GM21717 (cell line): ENCODE measurements around the gene USB1.
"Not testable (repeated sequence)": the region's sequence is repeated elsewhere in the genome, so short reads cannot be mapped to it uniquely, and the experiment has no call there.

Source experiments
- ATAC-seq: cut with Tn5 transposase; IDR thresholded peaks from one replicate; pipeline ENCODE4 v1.9.1; 2021; ENCODE audit warnings: mild to moderate bottlenecking, moderate library complexity; ENCODE audit not compliant: unreplicated experiment

Gene USB1

GRCh38 chr16:57993897-57994296 is 7.3 kb upstream of the USB1 start:
- no peak for ATAC-seq

- no peak for ATAC-seq
Observed at GRCh38 chr16:57994361-57994760, 6.8 kb upstream of the USB1 start.

- no peak for ATAC-seq
Observed at GRCh38 chr16:57994778-57995177, 6.4 kb upstream of the USB1 start.

GRCh38 chr16:57995721-57996405 is 5.3 kb upstream of the USB1 start:
- no peak for ATAC-seq

GRCh38 chr16:57996406-57997175 is 4.6 kb upstream of the USB1 start:
- ATAC-seq = no peak

GRCh38 chr16:57997176-57997527 is 4.1 kb upstream of the USB1 start:
- no peak for ATAC-seq

GRCh38 chr16:57997528-57998265 is 3.5 kb upstream of the USB1 start:
- no peak for ATAC-seq

GRCh38 chr16:57998486-57998885 is 2.7 kb upstream of the USB1 start:
- no peak for ATAC-seq

- no peak for ATAC-seq
Observed at GRCh38 chr16:57998992-57999365, 2.2 kb upstream of the USB1 start.

GRCh38 chr16:57999366-57999970 is 1.7 kb upstream of the USB1 start:
- ATAC-seq = no peak

GRCh38 chr16:57999971-58000705 is 1.1 kb upstream of the USB1 start, which contains the start of gene ZNF319:
Gene ZNF319 (minus strand): TSS chr16:58000672. CDS start chr16:57998265, 2,407 bp downstream.
- ATAC-seq = peak; percentile 25

- no peak for ATAC-seq
Observed at GRCh38 chr16:58001781-58002415, 691 bp downstream of the USB1 start.

- ATAC-seq = no peak
Observed at GRCh38 chr16:58002416-58002800, 1.2 kb downstream of the USB1 start.

GRCh38 chr16:58002936-58003335 is 1.7 kb downstream of the USB1 start:
- ATAC-seq = no peak

- ATAC-seq = not testable (repeated sequence)
Observed at GRCh38 chr16:58004736-58005135, 3.5 kb downstream of the USB1 start.

GRCh38 chr16:58009856-58010416 is 8.7 kb downstream of the USB1 start:
- ATAC-seq = no peak

- ATAC-seq = no peak
Observed at GRCh38 chr16:58010886-58011285, 9.7 kb downstream of the USB1 start.

- no peak for ATAC-seq
Observed at GRCh38 chr16:58011652-58012051, 10.4 kb downstream of the USB1 start.

GRCh38 chr16:58012481-58012880 is 11.3 kb downstream of the USB1 start:
- ATAC-seq = no peak
